Activated naive CD4-positive, alpha-beta T cell treated with anti-CD3 and anti-CD28 coated beads for 36 hours (primary cell): ENCODE data around the gene FAM107A. TPM values are rescaled to one million over a fixed set of nuclear protein-coding genes. Genes with fewer than 3 reads are reported as not detected.
"Not testable (repeated sequence)": the region's sequence is repeated elsewhere in the genome, so short reads cannot be mapped to it uniquely, and the experiment has no call there.

ENCODE experiments used
- CTCF ChIA-PET: fragments of 350-600 bp; sonication (Branson Sonifier 250); formaldehyde crosslinking; loops from one replicate; lab custom pipeline; 2021; ENCODE audit warnings: antibody characterized with exemption; lab: Charles Lee
- DNase-seq: peaks from one replicate; pipeline ENCODE4 v3.0.0-alpha.2; 2020
- H3K27ac Mint-ChIP-seq: one replicate; pipeline ENCODE4 v1.8.0; 2021; ENCODE audit warnings: mild to moderate bottlenecking, mixed read lengths
- H3K27me3 Mint-ChIP-seq: one replicate; pipeline ENCODE4 v1.8.0; 2021; ENCODE audit warnings: low read depth, mixed read lengths
- H3K36me3 Mint-ChIP-seq: one replicate; pipeline ENCODE4 v1.8.0; 2021; ENCODE audit warnings: low read depth, mixed read lengths
- H3K4me1 Mint-ChIP-seq: one replicate; pipeline ENCODE4 v1.8.0; 2021; ENCODE audit warnings: low read depth, mixed read lengths
- H3K4me3 Mint-ChIP-seq: one replicate; pipeline ENCODE4 v1.8.0; 2021; ENCODE audit warnings: mild to moderate bottlenecking, moderate library complexity, mixed read lengths
- H3K9me3 Mint-ChIP-seq: one replicate; pipeline ENCODE4 v1.8.0; 2021; ENCODE audit warnings: mixed read lengths
- intact Hi-C: fragments of 100-400 bp; cut with micrococcal nuclease; formaldehyde crosslinking; loops from one replicate; pipeline ENCODE4 v1.15.1; 2023
- total RNA-seq, 2 experiments: library from RNA; stranded (reverse); gene quantifications; one replicate each; pipeline ENCODE4 v1.2.3, GENCODE V29; 2021

Gene FAM107A
- total RNA-seq, 2 experiments from 2014 or later = not detected

- H3K27ac Mint-ChIP-seq = no peak overlapping the region
- H3K27me3 Mint-ChIP-seq = no peaks in the 10 kb centered on the region
- peaks cover 10% of the 10 kb centered on the region for H3K4me1 Mint-ChIP-seq
- intact Hi-C loops = loop anchor here (5.0 kb wide), 1 partner anchor 523 kb away; the partner anchor contains the start of gene FLNB
- CTCF ChIA-PET = interaction anchor here (0.8 to 1.4 kb wide), 8 partner anchors 31 to 224 kb away, joined by 3 to 4 read pairs (median 4); partner anchors contain the start of genes HTD2 and RPP14
- no peaks in the 10 kb centered on the region for H3K9me3 Mint-ChIP-seq
- no peaks in the 10 kb centered on the region for H3K36me3 Mint-ChIP-seq
- no peak for DNase-seq
- no peak overlapping the region for H3K4me3 Mint-ChIP-seq
Observed at GRCh38 chr3:58530354-58530865, 46.8 kb downstream of the FAM107A start.

GRCh38 chr3:58529516-58530353, 47.5 kb downstream of the FAM107A start:
- CTCF ChIA-PET = interaction anchor here (0.8 to 1.1 kb wide), 4 partner anchors 15 to 213 kb away, joined by 3 to 4 read pairs (median 4); no protein-coding TSS in a partner anchor
- peak; percentile 19 for DNase-seq
- H3K27ac Mint-ChIP-seq = no peak overlapping the region
- intact Hi-C loops = loop anchor here (5.0 kb wide), 1 partner anchor 522 kb away; the partner anchor contains the start of gene FLNB
- H3K4me1 Mint-ChIP-seq = peaks cover 10% of the 10 kb centered on the region
- no peaks in the 10 kb centered on the region for H3K36me3 Mint-ChIP-seq
- no peak overlapping the region for H3K4me3 Mint-ChIP-seq
- no peaks in the 10 kb centered on the region for H3K27me3 Mint-ChIP-seq
- no peaks in the 10 kb centered on the region for H3K9me3 Mint-ChIP-seq

GRCh38 chr3:58528629-58529028, 48.6 kb downstream of the FAM107A start:
- CTCF ChIA-PET = interaction anchor here (1.8 kb wide), 1 partner anchor 40 kb away, joined by 7 read pairs; no protein-coding TSS in a partner anchor
- Mint-ChIP-seq H3K4me3 (no peak overlapping the region), H3K36me3 (no peaks in the 10 kb centered on the region), H3K27ac (no peak overlapping the region), H3K4me1 (peaks cover 10% of the 10 kb centered on the region), H3K27me3 (no peaks in the 10 kb centered on the region), H3K9me3 (no peaks in the 10 kb centered on the region)
- no peak for DNase-seq
- intact Hi-C loops = no loop called here

DNA sequence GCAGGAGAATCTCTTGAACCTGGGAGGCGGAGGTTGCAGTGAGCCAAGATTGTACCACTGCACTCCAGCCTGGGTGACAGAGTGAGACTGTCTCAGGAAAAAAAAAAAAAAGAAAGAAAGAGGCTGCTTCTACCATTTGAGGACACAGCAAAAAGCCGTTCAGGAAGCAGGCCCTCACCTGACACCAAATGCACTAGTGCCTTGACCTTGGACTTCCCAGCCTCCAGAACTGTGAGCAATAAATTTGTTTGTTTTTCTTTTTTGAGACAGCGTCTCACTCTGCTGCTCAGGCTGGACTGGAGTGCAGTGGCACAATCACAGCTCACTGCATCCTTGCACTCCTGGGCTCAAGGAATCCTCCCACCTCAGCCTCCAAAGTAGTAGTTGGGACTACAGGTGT, 49.8 kb downstream of the FAM107A start:
- H3K36me3 Mint-ChIP-seq, H3K27me3 Mint-ChIP-seq, H3K4me3 Mint-ChIP-seq, intact Hi-C loops, DNase-seq, H3K4me1 Mint-ChIP-seq, H3K9me3 Mint-ChIP-seq, H3K27ac Mint-ChIP-seq: not testable (repeated sequence)
- CTCF ChIA-PET = interaction anchor here (1.0 to 1.8 kb wide), 2 partner anchors 41 to 112 kb away, joined by 3 to 7 read pairs; no protein-coding TSS in a partner anchor

- intact Hi-C loops = no loop called here
- DNase-seq = no peak
- Mint-ChIP-seq H3K36me3 (no peaks in the 10 kb centered on the region), H3K27me3 (no peaks in the 10 kb centered on the region), H3K4me3 (no peak overlapping the region), H3K4me1 (no peaks in the 10 kb centered on the region), H3K27ac (no peak overlapping the region), H3K9me3 (no peaks in the 10 kb centered on the region)
- CTCF ChIA-PET = interaction anchor here (0.9 to 1.5 kb wide), 3 partner anchors 34 to 111 kb away, joined by 3 to 4 read pairs (median 3); partner anchors contain the start of gene KCTD6
Observed at GRCh38 chr3:58526515-58526957, 50.7 kb downstream of the FAM107A start.

DNA sequence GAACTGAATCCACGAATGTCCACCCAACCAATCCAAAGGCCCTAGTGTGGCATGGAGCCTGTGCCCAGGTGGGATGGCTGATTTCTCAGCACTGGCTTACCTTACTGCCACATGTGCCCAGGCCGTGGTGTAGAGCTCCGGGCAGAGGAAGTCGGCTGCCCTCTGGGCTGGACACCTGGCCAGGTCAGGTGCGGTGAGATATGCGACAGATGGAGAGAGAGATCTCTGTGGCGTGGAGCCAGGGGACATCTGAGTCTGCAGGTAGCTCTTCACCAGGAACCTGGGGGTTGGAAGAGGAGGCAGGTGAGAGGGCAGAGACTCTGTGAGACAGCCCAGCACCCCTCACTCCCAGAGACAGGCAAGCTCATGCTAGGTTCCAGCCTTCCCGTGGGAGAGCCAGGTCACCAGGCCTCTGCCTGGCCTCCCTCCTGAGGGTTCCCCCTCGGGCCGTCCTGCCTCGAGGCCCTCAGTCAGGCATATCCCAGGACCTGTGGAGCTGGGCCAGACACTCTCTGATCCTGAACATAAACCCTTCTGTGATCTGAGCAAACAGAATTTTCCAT, 52.8 kb downstream of the FAM107A start:
- H3K4me1 Mint-ChIP-seq = no peaks in the 10 kb centered on the region
- intact Hi-C loops = no loop called here
- no peaks in the 10 kb centered on the region for H3K36me3 Mint-ChIP-seq
- H3K9me3 Mint-ChIP-seq = no peaks in the 10 kb centered on the region
- no peak overlapping the region for H3K27ac Mint-ChIP-seq
- H3K27me3 Mint-ChIP-seq = no peaks in the 10 kb centered on the region
- no peak for DNase-seq
- CTCF ChIA-PET = interaction anchor here (1.1 kb wide), 1 partner anchor 9 kb away, joined by 3 read pairs; no protein-coding TSS in a partner anchor
- no peak overlapping the region for H3K4me3 Mint-ChIP-seq

DNA sequence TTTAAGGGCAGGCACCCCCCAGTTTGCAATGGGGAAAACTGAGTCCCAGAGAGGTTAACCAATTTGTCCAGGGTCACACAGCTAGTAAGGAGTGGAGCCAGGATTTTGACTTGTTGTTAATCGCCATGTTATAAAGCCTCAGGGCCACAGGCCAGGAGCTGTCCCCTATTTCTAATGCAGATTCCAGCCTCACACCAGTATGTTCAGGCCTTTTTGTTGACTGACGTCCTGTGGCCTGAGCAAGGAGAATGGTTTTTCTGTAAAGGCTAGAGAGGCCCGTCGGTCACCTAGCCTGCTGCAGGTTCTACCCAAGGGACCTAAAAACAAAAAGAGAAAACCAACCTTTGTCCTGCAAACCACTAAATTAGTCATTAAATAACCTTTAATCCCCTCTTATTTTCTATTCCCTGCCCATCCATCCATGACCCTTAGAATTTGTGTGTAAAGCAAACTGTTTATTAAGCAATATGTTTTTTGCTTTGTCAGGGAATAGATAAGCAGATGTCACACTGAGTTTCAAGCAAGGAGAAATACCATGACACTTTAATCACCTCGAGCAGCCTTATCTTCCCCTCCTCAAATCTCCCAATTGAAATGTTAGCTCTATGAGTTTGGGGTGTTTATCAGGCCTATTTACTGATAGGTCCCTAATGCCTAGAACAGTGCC, 54.3 kb downstream of the FAM107A start:
- intact Hi-C loops = no loop called here
- no peak for DNase-seq
- Mint-ChIP-seq H3K4me3 (no peak overlapping the region), H3K4me1 (no peaks in the 10 kb centered on the region), H3K36me3 (no peaks in the 10 kb centered on the region), H3K27me3 (no peaks in the 10 kb centered on the region), H3K9me3 (no peaks in the 10 kb centered on the region), H3K27ac (no peak overlapping the region)
- CTCF ChIA-PET = interaction anchor here (1.3 kb wide), 1 partner anchor 32 kb away, joined by 3 read pairs; no protein-coding TSS in a partner anchor

- H3K27me3 Mint-ChIP-seq = no peaks in the 10 kb centered on the region
- H3K4me3 Mint-ChIP-seq = no peak overlapping the region
- H3K9me3 Mint-ChIP-seq = no peaks in the 10 kb centered on the region
- H3K36me3 Mint-ChIP-seq = no peaks in the 10 kb centered on the region
- CTCF ChIA-PET = interaction anchor here (1.1 to 1.3 kb wide), 2 partner anchors 11 to 31 kb away, joined by 3 to 4 read pairs; no protein-coding TSS in a partner anchor
- H3K4me1 Mint-ChIP-seq = no peaks in the 10 kb centered on the region
- intact Hi-C loops = no loop called here
- no peak overlapping the region for H3K27ac Mint-ChIP-seq
- DNase-seq = no peak
Observed at GRCh38 chr3:58521917-58522631, 55.1 kb downstream of the FAM107A start.

DNA sequence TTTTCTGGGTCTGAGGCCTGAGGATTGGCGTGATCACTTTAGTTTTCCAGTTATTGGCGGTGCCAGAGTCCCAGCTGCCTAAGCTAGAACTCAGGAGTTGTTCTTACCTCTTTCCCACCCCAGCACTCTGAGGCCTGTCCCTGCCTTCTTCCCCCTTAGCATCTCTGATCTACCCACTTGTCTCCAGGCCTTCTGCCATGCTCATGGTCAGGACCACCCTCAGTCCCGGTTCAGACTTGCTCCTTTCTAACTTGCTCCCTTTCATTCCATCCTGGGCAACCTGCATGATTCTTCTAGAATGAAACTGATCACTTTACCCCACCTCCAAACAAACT, 55.9 kb downstream of the FAM107A start:
- Mint-ChIP-seq H3K27ac (no peak overlapping the region), H3K9me3 (no peaks in the 10 kb centered on the region), H3K27me3 (no peaks in the 10 kb centered on the region), H3K4me1 (no peaks in the 10 kb centered on the region), H3K36me3 (no peaks in the 10 kb centered on the region), H3K4me3 (no peak overlapping the region)
- CTCF ChIA-PET = interaction anchor here (1.1 to 1.3 kb wide), 2 partner anchors 12 to 30 kb away, joined by 3 to 4 read pairs; no protein-coding TSS in a partner anchor
- intact Hi-C loops = no loop called here
- DNase-seq = no peak

GRCh38 chr3:58520403-58521335, 56.5 kb downstream of the FAM107A start:
- Mint-ChIP-seq H3K4me3 (no peak overlapping the region), H3K9me3 (no peaks in the 10 kb centered on the region), H3K27ac (no peak overlapping the region), H3K36me3 (no peaks in the 10 kb centered on the region), H3K4me1 (no peaks in the 10 kb centered on the region), H3K27me3 (no peaks in the 10 kb centered on the region)
- DNase-seq = no peak
- intact Hi-C loops = no loop called here
- CTCF ChIA-PET = interaction anchor here (1.0 kb wide), 1 partner anchor 28 kb away, joined by 4 read pairs; no protein-coding TSS in a partner anchor
